Stimulated activated CD8-positive, alpha-beta memory T cell treated with anti-CD3 and anti-CD28 coated beads, Interleukin-4, amount 100 ng/mL, for 48 hours (primary cell): ENCODE results near the gene KCNB1.
A peak's percentile ranks its signal among the peaks of the same experiment; 100 is the strongest.
"Not testable (repeated sequence)": the region's sequence is repeated elsewhere in the genome, so short reads cannot be mapped to it uniquely, and the experiment has no call there.

Source experiments
- DNase-seq: peaks from one replicate; pipeline ENCODE4 v3.0.0-alpha.2; 2020

Gene KCNB1

GRCh38 chr20:49346682-49347081 lies 135.8 kb downstream of the KCNB1 start:
- DNase-seq: no peak

- DNase-seq: no peak
Measured at GRCh38 chr20:49345524-49345923, 136.9 kb downstream of the KCNB1 start.

- no peak for DNase-seq
Measured at GRCh38 chr20:49344975-49345374, 137.5 kb downstream of the KCNB1 start.

- DNase-seq: no peak
Measured at GRCh38 chr20:49344140-49344539, 138.3 kb downstream of the KCNB1 start.

GRCh38 chr20:49343246-49343645 lies 139.2 kb downstream of the KCNB1 start:
- no peak for DNase-seq

DNA sequence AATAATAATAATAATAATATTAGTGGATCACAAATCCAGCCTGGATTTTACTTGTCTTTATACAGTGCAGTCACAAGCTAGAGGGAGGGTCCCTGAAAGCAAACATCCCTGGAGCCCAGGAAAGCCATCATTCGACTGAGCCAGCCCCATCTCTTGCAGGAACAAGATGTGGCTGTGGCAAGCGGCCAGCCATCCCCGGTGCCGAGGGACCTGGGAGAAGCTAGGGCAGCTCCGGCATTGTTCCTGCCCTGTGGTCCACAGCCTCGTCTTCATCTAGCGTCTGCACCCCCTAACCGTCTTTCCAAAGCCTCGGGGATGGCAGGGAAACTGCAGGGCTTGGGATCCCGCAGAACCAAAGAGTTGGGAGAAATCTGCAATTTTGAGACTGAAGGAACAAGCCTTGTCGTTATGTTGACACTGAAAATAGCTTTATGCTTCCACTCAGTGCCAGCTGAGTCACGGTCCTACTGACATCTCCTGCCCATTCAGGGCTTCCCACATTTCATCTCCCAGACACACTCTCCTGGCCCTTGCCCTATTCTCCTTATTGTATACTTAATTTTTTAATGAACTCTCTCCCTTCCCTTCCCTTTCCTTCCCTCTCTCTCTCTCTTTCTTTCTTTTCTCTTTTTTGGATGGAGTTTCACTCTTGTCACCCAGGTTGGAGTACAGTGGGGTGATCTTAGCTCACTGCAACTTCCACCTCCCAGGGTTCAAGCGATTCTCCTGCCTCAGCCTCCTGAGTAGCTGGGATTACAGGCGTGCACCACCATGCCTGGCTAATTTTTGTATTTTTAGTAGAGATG lies 142.1 kb downstream of the KCNB1 start:
- DNase-seq: no peak

DNA sequence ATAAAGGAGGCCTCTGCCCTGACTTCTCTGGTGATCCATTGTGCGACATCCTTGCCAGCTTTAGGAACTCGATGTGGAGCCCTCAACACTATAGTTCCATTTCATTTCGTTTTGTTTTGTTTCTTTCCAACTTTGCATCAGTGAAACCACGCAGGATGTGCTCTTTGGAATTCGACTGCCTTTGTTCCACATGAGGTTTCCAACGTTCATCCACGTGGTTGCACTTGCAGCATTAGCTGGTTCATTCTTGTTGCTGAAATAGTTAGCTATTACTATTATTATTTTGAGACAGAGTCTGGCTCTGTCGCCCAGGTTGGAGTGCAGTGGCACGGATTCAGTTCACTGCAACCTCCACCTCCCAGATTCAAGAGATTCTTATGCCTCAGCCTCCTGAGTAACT lies 143.3 kb downstream of the KCNB1 start:
- no peak for DNase-seq

- DNase-seq: no peak
Measured at GRCh38 chr20:49338061-49338460, 144.4 kb downstream of the KCNB1 start.

GRCh38 chr20:49337357-49337756 lies 145.1 kb downstream of the KCNB1 start:
- DNase-seq: no peak

- no peak for DNase-seq
Measured at GRCh38 chr20:49336786-49337185, 145.7 kb downstream of the KCNB1 start.

DNA sequence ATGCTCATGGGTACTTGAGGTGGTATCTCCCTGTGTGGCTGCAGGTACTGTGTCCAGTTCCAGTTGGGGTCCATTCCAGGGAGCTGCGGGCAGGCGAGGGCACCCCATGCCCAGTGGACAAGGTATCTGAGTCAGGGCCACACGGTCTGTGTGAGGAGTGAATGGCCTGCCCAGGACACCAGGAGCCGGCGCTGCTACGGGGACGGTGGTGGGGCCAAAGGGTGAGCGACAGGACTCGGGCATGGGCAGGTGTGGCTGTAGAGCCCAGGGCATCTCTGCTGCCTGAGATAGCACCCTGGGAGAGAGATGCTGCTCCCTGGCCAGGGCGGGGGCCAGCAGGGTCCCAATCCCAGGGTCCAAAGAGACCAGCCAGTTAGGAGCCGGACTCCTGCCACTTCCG lies 147.0 kb downstream of the KCNB1 start:
- no peak for DNase-seq

DNA sequence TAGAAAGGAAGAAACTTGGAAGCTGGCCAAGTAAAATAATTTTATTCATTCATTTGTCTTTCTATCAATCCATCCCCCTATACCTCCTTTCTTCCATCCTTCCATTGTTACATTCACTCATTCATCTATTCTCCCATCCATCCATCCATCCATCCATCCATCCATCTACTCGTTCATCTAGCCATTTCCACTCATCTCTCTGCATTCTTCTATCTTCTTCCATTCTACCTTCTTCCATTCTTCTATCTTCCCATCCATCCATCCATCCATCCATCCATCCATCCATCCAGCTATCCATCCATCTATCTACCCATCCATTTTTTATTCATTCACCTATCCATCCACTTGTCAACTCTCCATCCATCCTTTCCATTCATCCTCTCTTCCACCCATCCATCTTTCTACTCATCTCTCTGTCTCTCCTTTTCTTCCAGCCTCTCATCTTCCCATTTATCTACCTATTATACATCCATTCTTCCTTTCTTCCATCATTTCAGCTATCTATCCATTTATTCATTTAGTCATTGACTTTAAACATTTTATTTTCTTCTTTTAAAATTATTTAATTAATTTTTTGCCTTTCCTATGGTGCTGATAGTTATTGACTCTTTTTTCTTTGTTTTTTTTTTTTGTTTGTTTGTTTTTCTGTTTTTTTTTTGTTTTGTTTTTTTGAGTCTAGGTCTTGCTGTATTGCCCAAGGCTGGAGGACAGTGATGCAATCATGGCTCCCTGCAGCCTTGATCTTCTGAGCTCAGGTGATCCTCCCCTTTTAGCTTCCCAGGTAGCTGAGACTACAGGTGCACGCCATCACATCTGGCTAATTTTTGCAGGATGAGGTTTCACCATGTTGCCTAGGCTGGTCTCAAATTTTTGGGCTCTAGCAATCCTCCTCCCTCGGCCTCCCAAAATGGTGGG lies 151.5 kb downstream of the KCNB1 start:
- no peak for DNase-seq

DNA sequence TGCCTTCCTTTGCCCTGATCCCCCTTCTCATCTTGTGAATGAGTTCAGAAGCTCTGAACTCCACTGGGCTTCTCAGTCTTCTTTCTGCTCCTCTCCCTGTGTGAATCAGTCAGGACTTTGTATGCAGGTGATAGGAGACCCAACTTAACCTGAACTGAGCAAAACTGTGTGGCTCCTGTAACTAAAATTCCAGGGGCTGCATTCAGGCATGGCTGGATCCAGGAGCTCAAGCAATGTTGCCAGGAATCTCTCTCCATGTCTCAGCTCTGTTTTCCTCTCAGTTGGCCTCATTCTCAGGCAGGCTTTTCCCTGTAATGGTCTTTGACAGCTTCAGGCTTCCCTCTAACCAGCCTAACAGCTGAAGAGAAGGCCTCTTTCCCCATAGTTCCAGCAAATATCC lies 153.7 kb downstream of the KCNB1 start:
- no peak for DNase-seq

GRCh38 chr20:49326026-49326425 lies 156.4 kb downstream of the KCNB1 start:
- no peak for DNase-seq

GRCh38 chr20:49324306-49324705 lies 158.2 kb downstream of the KCNB1 start:
- DNase-seq: no peak

GRCh38 chr20:49323622-49324238 lies 158.7 kb downstream of the KCNB1 start:
- peak; percentile 34 for DNase-seq

GRCh38 chr20:49320460-49320859 lies 162.0 kb downstream of the KCNB1 start:
- no peak for DNase-seq

DNA sequence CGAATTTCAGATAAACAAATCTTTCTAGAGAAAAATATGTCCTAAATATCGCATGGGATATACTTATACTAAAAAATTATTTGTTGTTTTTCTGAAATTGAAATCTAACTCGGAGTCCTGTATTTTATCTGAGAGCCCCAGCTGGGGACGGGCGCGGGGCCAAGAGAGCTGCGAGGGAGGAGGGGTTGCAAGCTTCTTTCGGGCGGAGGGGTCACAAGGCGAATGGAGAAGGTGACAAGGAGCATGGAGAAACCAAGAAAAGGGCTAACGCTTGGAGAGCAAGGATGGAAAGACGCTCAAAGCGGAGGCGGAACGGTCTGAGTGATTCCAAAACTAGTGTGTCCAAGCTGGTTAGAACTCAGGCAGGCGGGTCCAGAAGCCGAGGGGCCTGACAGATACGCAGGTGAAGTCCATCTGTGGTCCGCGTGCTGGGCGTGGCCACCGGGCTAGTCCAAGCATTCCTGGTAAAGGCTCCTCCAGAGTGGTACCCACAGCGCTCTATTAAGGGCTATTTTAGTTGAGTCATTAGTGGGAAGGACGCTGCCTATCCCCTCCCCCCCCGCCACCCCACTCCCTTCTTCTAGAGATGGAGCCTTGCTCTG lies 163.2 kb downstream of the KCNB1 start:
- no peak for DNase-seq

DNA sequence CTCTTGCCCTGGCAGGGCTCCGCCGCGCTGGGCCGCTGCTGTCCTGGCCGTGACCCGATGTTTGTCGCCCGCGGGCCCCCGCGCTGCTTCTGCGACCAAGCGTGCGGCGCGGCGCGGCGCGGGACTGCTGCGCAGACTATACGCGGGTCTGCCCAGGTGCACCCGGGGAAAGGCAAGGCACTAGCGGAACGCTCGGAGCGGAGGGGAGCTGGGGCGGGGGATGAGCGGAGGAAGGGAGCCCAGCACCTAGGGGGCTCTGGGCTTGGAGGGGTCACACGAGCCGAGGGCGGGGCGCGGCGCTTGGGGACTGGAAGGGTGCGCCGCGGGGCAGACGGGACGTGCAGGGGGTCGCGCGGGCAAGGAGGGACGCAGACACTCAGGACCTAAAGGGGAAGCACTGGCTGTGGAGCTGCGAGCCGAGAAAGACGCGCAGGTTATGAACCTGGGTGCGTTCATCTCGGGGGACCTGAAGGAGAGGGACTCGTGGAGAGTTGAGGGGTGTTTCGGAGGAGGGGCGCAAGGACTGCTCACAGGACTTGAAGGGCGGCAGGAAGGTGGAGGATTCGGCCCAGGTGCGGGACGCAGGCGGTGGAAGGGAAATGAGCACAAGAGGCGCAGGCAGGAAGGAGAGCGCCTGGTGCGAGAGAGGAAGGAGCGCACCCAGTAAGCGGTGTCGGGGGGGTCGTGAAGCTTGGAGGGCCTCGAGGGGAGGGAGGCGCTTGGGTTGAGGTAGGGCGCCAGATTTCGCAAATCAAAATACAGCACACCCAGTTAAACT lies 163.8 kb downstream of the KCNB1 start:
- DNase-seq: peak; percentile 44

DNA sequence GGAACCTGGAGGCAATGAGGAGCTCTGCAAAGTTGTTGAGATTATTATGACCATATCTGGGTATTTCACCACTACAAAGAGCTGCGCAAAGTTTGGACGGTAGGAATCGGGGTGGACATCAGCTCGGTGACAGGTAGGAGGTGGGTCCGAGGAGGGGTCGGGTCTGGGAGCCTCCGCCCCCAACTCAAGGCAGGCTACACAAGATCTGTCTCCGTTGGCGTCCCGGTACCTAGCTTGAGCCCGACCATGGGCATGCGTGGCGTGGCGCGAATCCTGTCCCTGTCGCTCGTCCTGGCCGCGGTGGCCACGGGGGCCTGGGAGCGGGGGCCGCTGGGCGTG lies 164.4 kb downstream of the KCNB1 start:
- no peak for DNase-seq

DNA sequence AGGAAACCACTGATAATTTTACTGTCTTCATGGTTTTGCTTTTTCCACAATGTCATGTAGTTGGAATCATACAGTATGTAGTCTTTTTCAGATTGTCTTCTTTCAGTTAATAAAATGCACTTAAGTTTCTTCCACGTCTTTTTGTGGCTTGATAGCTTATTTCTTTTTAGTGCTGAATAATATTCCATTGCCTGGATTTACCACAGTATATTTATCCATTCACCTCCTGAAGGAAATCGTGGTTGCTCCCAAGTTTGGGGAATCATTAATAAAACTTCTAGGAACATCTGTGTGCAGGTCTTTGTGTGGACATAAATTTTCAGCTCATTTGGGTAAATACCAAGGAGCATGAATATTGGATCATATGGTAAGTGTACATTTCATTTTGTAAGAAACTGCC lies 165.8 kb downstream of the KCNB1 start:
- no peak for DNase-seq

DNA sequence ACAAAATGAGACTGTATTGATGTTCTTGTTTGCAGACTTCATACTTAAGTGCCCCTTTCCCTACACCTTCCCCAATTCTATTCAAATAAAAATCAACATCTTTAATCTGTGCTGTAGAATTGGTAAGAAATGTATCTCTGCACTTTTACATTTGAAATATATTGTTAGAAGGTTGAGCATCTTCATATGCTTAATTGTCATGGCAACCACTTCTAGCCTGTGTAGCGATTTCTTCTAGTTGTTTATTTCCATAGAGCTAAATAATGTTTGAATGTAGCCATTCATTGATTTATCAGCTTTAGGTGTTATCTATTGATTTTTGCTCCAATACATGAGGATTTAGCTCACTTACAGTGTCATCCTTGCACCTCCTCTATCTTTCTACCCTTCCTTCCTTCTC lies 166.9 kb downstream of the KCNB1 start:
- DNase-seq: no peak

- DNase-seq: not testable (repeated sequence)
Measured at GRCh38 chr20:49314052-49314451, 168.4 kb downstream of the KCNB1 start.
